OCI-LY3 (cell line): ENCODE results near the gene COPB2.

Source experiments
- H2AFZ ChIP-seq: fragments of 200-600, 300-600 bp; shearing (Covaris generic); 2 replicates; pipeline ENCODE4 v1.6.0; 2014; ENCODE audit warnings: antibody characterized with exemption, low read depth, low read length
- H3K27ac ChIP-seq: fragments of 200-600, 300-600 bp; sonication (generic); 2 replicates; pipeline ENCODE4 v1.5.1; 2014; ENCODE audit warnings: mild to moderate bottlenecking, low read length, moderate library complexity, mixed read lengths
- H3K27me3 ChIP-seq: fragments of 200-600, 300-600 bp; sonication (generic); 2 replicates; pipeline ENCODE4 v1.6.1; 2014; ENCODE audit warnings: low read depth, low read length, mixed read lengths
- H3K36me3 ChIP-seq: fragments of 200-600, 300-600 bp; sonication (generic); replicated peaks from 2 replicates; pipeline ENCODE3; 2014; ENCODE audit warnings: low read depth, low read length, mixed read lengths
- H3K4me1 ChIP-seq: fragments of 300-600, 200-600 bp; sonication (generic); 2 replicates; pipeline ENCODE4 v1.6.1; 2014; ENCODE audit warnings: low read length, mixed read lengths
- H3K4me2 ChIP-seq: fragments of 200-600, 300-600 bp; sonication (generic); 2 replicates; pipeline ENCODE4 v1.6.1; 2014; ENCODE audit warnings: low read length, mixed read lengths
- H3K4me3 ChIP-seq: fragments of 300-600, 200-600 bp; sonication (generic); 2 replicates; pipeline ENCODE4 v1.5.1; 2014; ENCODE audit warnings: antibody characterized with exemption, mild to moderate bottlenecking, low read length, moderate library complexity
- H3K79me2 ChIP-seq: fragments of 300-600, 200-600 bp; shearing (Covaris generic); 2 replicates; pipeline ENCODE4 v1.6.1; 2014; ENCODE audit warnings: mild to moderate bottlenecking, low read length, mixed read lengths
- H3K9ac ChIP-seq: fragments of 300-600, 200-600 bp; shearing (Covaris generic); 2 replicates; pipeline ENCODE4 v1.6.0; 2014; ENCODE audit warnings: mild to moderate bottlenecking, low read length, moderate library complexity
- H3K9me3 ChIP-seq: fragments of 200-600, 300-600 bp; shearing (Covaris generic); 2 replicates; pipeline ENCODE4 v1.6.1; 2014; ENCODE audit warnings: low read length, mixed read lengths; ENCODE audit not compliant: insufficient read depth
- H4K20me1 ChIP-seq: fragments of 200-600, 300-600 bp; sonication (generic); 2 replicates; pipeline ENCODE4 v1.6.1; 2016; ENCODE audit warnings: low read length, mixed read lengths; ENCODE audit not compliant: insufficient read depth
- CTCF ChIP-seq: fragments of 200-600, 300-600 bp; sonication (generic); IDR thresholded peaks from 2 replicates; pipeline ENCODE4 v1.5.1; 2014; ENCODE audit warnings: antibody characterized with exemption, low read length, low read depth
- EZH2phosphoT487 ChIP-seq: fragments of 200-600 bp; shearing (Covaris generic); IDR thresholded peaks from 2 replicates; pipeline ENCODE4 v1.6.1; 2018; ENCODE audit warnings: antibody characterized with exemption, mixed run types, low read depth

COPB2 gene

GRCh38 chr3:139327861-139328260 lies 61.6 kb downstream of the COPB2 start:
- H3K4me2 ChIP-seq = no peak overlapping the region
- no peaks in the 10 kb centered on the region for H3K36me3 ChIP-seq
- H4K20me1 ChIP-seq = no peaks in the 10 kb centered on the region
- no peak overlapping the region for H3K4me3 ChIP-seq
- no peaks in the 10 kb centered on the region for H3K79me2 ChIP-seq
- no peak for TF ChIP-seq EZH2phosphoT487
- no peak for TF ChIP-seq CTCF
- H2AFZ ChIP-seq = no peak overlapping the region
- H3K4me1 ChIP-seq = peaks cover 2% of the 10 kb centered on the region; the same call in 1 of the 2 replicates
- H3K9me3 ChIP-seq = no peaks in the 10 kb centered on the region
- H3K9ac ChIP-seq = no peak overlapping the region
- peaks cover 19% of the 10 kb centered on the region for H3K27me3 ChIP-seq
- no peak overlapping the region for H3K27ac ChIP-seq

DNA sequence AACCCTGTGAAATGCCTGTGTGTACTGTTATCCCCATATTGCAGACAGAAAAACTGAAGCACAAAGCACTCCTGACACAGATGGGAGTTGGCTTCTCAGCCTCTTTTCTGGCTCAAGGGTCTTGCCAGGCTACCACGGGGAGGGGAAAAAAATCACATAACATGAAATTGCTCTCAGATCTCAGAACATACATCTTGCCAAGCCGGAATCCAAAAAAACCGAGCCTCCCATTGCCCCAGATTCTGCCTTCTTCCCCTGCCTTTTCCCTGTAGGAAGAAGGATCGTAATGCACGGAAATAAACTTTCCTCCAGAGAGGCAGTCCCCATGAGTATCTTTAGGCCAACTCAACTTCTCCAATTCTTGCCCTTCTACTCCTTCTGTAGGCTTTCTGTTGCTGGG lies 62.2 kb downstream of the COPB2 start:
- H3K4me3 ChIP-seq = no peak overlapping the region
- TF ChIP-seq EZH2phosphoT487 (no peak), CTCF (no peak)
- peaks cover 17% of the 10 kb centered on the region for H3K27me3 ChIP-seq
- no peak overlapping the region for H3K27ac ChIP-seq
- H3K79me2 ChIP-seq = no peaks in the 10 kb centered on the region
- no peak overlapping the region for H3K9ac ChIP-seq
- no peak overlapping the region for H2AFZ ChIP-seq
- peaks cover 2% of the 10 kb centered on the region; the same call in 1 of the 2 replicates for H3K4me1 ChIP-seq
- no peaks in the 10 kb centered on the region for H4K20me1 ChIP-seq
- H3K4me2 ChIP-seq = no peak overlapping the region
- H3K36me3 ChIP-seq = no peaks in the 10 kb centered on the region
- no peaks in the 10 kb centered on the region for H3K9me3 ChIP-seq

DNA sequence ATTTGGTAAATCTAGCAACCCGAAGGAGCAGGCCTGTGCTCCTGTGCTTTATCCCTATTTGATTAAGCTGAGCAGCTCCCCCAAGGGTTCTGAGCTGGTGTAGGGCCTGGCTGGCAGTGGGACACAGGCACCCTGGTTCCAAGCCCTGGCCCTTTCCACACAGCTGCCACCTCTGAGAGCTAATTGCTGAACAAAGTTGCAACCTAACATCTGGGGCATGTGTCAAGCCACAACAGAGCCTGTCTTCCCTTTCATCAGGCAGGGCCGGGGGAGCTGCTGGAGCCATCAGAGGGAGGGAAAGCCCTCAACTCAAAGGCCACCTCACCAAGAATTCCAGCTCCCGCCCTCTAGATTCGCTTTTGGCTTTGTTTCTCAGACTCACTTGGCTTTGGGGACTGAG lies 62.7 kb downstream of the COPB2 start:
- Histone ChIP-seq H3K36me3 (no peaks in the 10 kb centered on the region), H3K4me2 (no peak overlapping the region), H4K20me1 (no peaks in the 10 kb centered on the region), H3K9ac (no peak overlapping the region), H3K79me2 (no peaks in the 10 kb centered on the region), H3K27me3 (peaks cover 14% of the 10 kb centered on the region; the same call in 1 of the 2 replicates), H3K4me3 (no peak overlapping the region), H3K27ac (no peak overlapping the region), H2AFZ (no peak overlapping the region), H3K9me3 (no peaks in the 10 kb centered on the region), H3K4me1 (peaks cover 2% of the 10 kb centered on the region; the same call in 1 of the 2 replicates)
- TF ChIP-seq EZH2phosphoT487 = no peak
- TF ChIP-seq CTCF = no peak

GRCh38 chr3:139326131-139326530 lies 63.3 kb downstream of the COPB2 start:
- no peak for TF ChIP-seq CTCF
- TF ChIP-seq EZH2phosphoT487 = no peak
- H3K4me1 ChIP-seq = peaks cover 2% of the 10 kb centered on the region; the same call in 1 of the 2 replicates
- no peak overlapping the region for H3K4me2 ChIP-seq
- no peak overlapping the region for H3K27ac ChIP-seq
- no peak overlapping the region for H3K4me3 ChIP-seq
- peaks cover 15% of the 10 kb centered on the region for H3K27me3 ChIP-seq
- no peaks in the 10 kb centered on the region for H3K36me3 ChIP-seq
- H4K20me1 ChIP-seq = no peaks in the 10 kb centered on the region
- H3K9me3 ChIP-seq = no peaks in the 10 kb centered on the region
- no peaks in the 10 kb centered on the region for H3K79me2 ChIP-seq
- no peak overlapping the region for H2AFZ ChIP-seq
- no peak overlapping the region for H3K9ac ChIP-seq
